Left renal pelvis (tissue), 4 donors: Measurements from ENCODE around the gene PLAU. TPM values are rescaled to one million over a fixed set of nuclear protein-coding genes. Genes with fewer than 3 reads are reported as not detected.
A peak's percentile ranks its signal among the peaks of the same experiment; 100 is the strongest.
"Not testable (repeated sequence)": the region's sequence is repeated elsewhere in the genome, so short reads cannot be mapped to it uniquely, and the experiment has no call there.

Experiments
- DNase-seq, 4 donors: peaks; one replicate each; pipeline ENCODE4 v3.0.0-alpha.2; 2013; ENCODE audit warnings: low read depth in 4 of 4, low spot score in 3 of 4
- polyA plus RNA-seq, 4 donors: library from polyadenylated mRNA; unstranded; fragments of 120-200 nt; gene quantifications; one replicate each; pipeline ENCODE4 v1.2.1, GENCODE V29; 2013; ENCODE audit not compliant: insufficient read length in 4 of 4

PLAU gene
- polyA plus RNA-seq, 4 donors: 10.7 to 29.5 (median 21.5) TPM

DNA sequence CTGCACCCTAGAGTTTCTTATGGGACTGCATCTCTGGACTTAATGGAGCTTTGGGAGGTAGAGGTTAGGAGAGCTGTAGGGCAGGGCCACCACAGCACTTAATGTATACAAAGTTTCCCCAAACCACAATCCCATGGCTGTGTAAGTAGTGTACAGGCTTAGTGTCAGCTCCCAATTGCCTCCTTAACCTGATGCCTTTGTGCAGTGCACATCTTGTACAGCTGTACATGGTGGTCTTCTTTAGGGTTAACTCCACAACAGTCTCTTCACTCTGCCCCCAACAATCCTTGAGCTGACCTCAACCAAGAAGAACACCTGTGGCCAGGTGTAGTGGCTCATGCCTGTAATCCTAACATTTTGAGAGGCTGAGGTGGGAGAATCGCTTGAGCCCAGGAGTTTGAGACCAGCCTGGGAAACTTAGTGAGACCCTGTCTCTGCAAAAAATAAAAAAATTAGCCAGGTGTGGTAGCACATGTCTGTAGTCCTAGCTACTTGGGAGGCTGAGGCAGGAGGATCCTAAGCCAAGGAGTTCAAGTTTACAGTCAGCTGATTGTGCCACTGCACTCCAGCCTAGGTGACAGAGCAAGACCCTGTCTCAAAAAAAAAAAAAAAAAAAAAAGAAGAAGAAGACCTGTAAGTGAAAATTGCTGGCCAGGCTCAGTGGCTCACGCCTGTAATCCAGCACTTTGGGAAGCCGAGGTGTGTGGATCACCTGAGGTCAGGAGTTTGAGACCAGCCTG, 6.8 kb downstream of the PLAU start:
- no peak for DNase-seq

DNA sequence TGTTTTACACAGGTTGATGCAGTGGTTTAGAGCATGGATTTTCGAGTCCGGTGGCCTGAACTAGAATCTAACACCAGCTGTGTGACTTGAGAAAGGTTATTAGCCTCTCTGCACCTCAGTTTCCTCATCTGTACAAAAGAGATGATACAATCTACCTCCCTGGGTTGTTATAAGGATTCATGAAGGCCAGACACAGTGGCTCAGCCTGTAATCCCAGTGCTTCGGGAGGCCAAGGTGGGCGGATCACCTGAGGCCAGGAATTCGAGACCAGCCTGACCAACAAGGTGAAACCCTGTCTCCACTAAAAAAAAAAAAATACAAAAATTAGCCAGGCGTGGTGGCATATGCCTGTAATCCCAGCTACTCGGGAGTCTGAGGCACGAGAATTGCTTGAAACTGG, 8.5 kb downstream of the PLAU start:
- not testable (repeated sequence) for DNase-seq

GRCh38 chr10:73920089-73920488, 9.2 kb downstream of the PLAU start:
- no peak for DNase-seq

GRCh38 chr10:73922007-73922863, 11.3 kb downstream of the PLAU start:
- DNase-seq: no peak

- no peak for DNase-seq
These were observed 11.9 kb downstream of the PLAU start for GRCh38 chr10:73922864-73923133.

DNA sequence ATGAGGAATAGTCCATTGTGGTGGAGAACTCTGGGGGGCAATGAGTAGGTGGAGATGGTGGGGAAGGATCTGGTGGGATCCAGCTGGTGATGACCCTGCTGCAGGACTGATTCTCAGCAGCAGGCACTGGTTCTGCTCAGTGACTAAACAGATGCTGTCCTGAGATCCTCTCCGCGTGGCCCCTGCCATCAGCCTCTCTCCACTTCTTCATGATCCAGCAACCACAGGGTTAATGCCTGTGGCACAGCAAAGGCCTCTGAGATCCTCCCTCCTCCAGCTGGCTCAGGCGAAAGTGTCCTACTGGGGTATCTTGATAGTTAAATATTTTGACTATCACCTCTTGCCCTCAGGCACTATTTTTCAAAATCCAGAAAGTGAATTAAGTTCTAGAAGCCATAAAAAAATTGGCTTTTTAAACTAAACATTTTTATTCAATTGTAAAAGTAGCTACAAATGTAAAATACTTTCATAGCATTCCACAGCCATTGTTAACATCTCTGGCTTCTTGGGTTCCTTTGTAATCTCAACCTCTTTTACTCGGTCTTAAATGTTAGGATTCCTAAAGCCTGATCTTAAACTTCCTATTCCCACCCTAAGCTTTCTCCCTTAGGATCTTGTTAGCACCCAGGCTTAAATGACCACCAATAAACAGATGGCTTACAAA, 13.1 kb downstream of the PLAU start:
- DNase-seq: no peak

- DNase-seq: no peak
These were observed 14.0 kb downstream of the PLAU start for GRCh38 chr10:73924935-73925334.

DNA sequence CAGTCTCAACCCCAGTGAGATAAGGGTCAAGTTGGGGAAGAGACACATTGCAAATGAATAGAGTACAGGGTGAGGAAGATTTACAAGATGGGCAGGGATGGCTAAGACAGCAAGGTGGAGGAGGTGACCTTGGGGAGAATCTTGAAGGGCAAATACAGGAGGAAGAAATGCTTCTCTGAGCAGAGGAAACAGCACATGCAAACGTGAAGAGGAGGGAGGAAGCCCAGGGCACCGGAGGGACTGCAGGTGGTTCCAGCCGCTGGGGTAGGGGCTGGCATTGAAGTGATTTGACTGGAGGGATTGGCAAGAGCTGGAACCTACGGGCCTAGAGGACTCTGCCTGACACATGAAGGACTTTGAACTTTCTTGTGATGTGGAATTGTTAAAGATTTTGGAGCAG, 14.6 kb downstream of the PLAU start:
- no peak for DNase-seq

DNA sequence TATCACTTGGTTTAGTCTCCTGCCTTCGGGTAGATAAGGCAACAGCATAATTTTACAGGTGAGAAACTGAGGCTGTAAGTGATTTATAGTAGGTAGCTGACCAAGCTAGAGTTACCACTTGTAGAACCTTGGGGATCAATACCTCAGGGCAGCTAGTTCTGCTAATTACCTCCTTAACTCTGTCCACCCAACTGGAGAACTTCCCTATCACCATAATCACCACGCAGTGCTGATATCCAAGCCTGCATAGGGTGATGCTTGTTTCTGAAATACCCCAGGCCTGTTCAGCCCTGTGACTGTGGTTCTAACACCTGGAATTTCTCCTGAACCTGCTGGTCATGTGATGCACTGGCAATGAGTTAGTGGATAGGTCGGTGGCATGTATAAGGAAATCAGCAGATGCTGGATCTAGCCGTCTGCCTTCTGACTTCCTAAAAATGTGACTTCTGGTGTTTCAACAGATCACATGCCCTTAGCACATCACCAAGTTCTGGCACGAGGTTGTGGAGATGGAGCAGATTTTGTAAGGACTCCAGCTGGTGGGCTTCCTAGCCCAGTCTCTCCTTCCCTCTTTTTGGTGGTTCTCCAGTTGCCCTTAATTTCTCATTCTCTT, 15.3 kb downstream of the PLAU start:
- no peak for DNase-seq

DNA sequence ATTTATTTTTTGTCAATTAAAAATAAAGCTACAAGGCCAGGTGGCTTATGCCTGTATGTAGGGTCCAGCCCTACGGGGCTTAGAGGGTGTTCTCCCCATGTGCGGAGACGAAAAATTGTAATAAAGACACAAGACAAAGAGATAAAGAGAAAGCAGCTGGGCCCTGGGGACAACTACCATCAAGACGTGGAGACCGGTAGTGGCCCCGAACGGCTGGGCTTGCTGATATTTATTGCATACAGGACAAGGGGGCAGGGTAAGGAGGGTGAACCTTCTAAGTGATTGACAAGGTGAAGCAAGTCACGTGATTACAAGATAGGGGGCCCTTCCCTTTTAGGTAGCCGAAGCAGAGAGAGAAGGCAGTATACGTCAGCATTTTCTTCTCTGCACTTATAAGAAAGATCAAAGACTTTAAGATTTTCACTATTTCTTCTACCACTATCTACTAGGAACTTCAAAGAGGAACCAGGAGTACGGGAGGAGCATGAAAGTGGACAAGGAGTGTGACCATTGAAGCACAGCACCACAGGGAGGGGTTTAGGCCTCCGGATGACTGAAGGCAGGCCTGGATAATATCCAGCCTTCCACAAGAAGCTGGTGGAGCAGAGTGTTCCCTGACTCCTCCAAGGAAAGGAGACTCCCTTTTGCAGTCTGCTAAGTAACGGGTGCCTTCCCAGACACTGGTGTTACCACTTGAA, 19.8 kb downstream of the PLAU start:
- not testable (repeated sequence) for DNase-seq

DNA sequence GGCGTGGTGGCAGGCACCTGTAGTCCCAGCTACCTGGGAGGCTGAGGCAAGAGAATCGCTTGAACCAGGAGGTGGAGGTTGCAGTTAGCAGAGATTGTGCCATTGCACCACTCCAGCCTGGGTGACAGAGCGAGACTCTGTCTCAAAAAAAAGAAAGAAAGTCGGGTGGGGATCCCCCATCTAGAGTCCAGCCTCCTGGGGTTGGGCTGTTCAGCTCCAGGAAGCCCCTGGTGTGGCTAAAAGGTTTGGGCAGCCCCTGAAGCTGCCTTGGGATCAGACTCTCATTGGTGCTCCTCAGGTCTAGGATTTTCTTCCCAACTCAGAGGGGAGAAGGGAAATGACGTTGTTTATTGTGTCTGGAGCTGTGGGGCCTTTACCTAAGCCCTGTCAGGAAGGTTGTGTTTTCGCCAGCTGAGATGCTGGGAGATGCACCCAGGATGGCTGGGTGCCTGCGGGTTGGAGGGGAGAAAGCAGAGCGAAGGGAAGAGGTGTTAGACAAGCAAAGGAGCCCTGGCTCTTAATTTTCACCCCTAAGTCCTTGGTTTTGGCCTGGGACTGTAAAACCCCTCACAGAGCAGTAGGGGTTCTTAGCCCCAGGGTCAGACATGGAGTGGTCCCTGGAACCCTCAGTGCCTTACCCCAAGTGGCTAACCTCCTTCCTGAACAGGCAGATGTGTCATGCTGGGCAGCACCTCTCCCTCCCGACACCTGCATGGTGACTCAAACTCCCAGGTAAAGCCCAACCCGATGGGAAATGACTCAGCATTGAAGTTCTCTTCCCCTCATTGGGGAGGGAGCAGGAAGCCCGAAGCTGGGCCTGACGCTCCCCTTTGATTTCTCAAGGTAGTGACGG, 21.1 kb downstream of the PLAU start:
- DNase-seq: no peak

DNA sequence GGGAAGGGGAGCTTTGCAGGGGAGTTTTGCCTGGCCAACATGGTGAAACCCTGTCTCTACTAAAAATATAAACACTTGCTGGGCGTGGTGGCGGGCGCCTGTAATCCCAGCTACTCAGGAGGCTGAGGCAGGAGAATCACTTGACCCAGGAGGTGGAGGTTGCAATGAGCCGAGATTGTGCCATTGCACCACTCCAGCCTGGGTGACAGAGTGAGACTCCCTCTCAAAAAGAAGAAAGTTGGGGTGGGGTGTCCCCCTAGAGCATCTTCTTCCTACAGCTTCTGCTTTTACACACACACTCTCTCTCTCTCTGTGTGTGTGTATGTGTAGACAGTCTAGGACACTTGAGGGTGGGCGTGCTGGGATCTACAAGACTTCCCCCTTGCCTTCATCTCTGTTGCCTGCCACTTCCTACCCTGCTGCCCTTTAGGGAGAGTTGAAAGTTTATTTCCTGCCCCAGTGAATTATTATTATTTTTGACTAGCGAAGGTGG, 21.7 kb downstream of the PLAU start:
- no peak for DNase-seq

- DNase-seq: no peak
These were observed 23.1 kb downstream of the PLAU start for GRCh38 chr10:73934074-73934473.

- DNase-seq: no peak
These were observed 25.0 kb downstream of the PLAU start for GRCh38 chr10:73935895-73936294.

- DNase-seq: no peak
These were observed 26.6 kb downstream of the PLAU start for GRCh38 chr10:73937333-73938043.

DNA sequence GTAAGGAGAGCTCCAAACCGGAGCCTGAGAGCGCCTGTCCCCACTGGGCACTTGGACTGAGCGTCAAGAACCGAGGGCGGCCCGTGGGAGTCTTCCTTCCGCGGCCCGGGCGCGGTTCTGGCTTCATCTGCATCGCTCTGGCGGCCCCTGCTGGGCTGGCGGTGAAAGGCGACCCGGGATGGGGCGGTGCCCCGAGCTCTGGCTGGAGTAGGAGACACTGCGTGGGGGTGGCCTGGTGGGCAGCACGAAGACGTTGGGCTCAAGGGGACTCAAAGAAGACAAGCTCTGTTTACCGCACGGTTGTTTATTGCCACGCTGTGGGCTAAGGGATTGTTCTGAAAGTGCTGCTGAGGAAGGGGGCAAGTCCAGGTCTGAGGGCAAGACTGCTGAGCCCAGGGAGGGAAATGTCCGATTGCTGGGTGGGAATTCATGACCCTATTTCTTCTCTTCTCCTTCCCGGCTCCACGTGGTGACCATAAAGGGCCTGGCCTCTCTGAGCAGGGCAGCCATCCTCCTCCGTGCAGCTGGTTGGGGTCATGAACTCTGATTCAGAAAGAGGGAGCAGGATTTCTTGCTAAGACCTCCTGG, 29.8 kb downstream of the PLAU start:
- peak in 2 of 4 donors; percentile 62 for DNase-seq

DNA sequence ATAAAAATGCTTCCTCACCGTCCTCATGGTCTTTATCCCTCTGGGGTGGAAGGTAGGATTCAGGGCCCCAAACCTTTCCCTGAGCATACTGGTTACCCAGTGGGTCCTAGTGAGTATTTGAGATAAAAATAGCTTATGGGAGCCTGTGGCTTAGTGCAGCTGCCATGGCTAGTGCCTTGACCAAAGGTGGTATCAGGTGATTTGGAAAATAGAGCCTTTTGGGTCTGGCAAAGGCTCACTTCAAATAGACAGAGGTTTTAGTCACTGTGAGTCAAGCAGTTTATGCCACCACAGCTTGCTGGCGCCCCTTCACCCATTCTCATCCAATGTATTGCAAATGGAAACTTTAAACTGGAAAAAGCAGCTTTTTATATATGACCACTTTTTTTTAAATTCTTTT, 30.4 kb downstream of the PLAU start:
- no peak for DNase-seq

DNA sequence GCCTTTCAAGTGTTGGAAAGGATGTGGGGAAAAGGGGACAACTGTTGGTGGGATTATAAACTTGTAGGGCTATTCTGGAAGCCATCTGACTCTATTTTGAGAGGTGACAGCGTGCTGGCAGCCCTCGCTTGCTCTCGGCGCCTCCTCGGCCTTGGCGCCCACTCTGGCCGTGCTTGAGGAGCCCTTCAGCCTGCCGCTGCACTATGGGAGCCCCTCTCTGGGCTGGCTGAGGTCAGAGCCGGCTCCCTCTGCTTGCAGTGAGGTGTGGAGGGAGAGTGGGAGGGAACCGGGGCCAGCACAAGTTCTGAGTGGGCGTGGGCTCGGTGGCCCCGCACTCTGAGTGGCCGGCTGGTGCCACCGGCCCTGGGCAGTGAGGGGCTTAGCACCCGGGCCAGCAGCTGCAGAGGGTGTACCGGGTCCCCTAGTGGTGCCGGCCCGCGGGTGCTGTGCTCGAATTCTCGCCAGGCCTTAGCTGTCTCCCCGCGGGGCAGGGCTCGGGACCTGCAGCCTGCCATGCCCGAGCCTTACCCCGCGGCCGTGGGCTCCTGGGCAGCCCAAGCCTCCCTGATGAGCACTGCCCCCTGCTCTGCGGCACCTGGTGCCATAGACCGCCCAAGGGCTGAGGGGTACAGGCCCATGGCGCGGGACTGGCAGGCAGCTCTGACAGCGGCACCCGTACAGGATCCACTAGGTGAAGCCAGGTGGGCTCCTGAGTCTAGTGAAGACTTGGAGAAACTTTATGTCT, 33.6 kb downstream of the PLAU start:
- no peak for DNase-seq
